Adipocyte (in vitro differentiated cells): Measurements from ENCODE around the gene UBE2I.

Source experiments
- DNase-seq: peaks from one replicate; pipeline ENCODE4 v3.0.0-alpha.2; 2015; ENCODE audit warnings: low read depth
- H3K27me3 ChIP-seq: replicated peaks from 2 replicates; pipeline ENCODE4 v1.7.0; 2013; ENCODE audit warnings: mild to moderate bottlenecking, low read length, moderate library complexity; ENCODE audit not compliant: control insufficient read depth, insufficient read depth
- H3K36me3 ChIP-seq: 2 replicates; pipeline ENCODE4 v1.7.0; 2013; ENCODE audit warnings: low read length, mild to moderate bottlenecking, moderate library complexity; ENCODE audit not compliant: control insufficient read depth, insufficient read depth, severe bottlenecking
- H3K4me1 ChIP-seq: 2 replicates; pipeline ENCODE4 v1.7.0; 2013; ENCODE audit warnings: mild to moderate bottlenecking, low read length, moderate library complexity; ENCODE audit not compliant: control insufficient read depth, insufficient read depth
- H3K4me3 ChIP-seq: 2 replicates; pipeline ENCODE4 v1.7.0; 2013; ENCODE audit warnings: mild to moderate bottlenecking, low read length, moderate library complexity
- H3K9ac ChIP-seq: 2 replicates; pipeline ENCODE4 v1.7.0; 2013; ENCODE audit warnings: mild to moderate bottlenecking, low read length, moderate library complexity
- H3K9me3 ChIP-seq: 2 replicates; pipeline ENCODE4 v1.7.0; 2013; ENCODE audit warnings: mild to moderate bottlenecking, low read length, moderate library complexity; ENCODE audit not compliant: control insufficient read depth

UBE2I gene

GRCh38 chr16:1343428-1344242 lies 34.2 kb downstream of the UBE2I start:
- no peak for DNase-seq
- H3K36me3 ChIP-seq: peaks cover 2% of the 10 kb centered on the region
- no peaks in the 10 kb centered on the region for H3K4me1 ChIP-seq
- H3K9ac ChIP-seq: no peak overlapping the region
- H3K27me3 ChIP-seq: peaks cover 12% of the 10 kb centered on the region
- H3K9me3 ChIP-seq: no peaks in the 10 kb centered on the region
- no peak overlapping the region for H3K4me3 ChIP-seq

- Histone ChIP-seq H3K27me3 (peaks cover 12% of the 10 kb centered on the region), H3K36me3 (peaks cover 10% of the 10 kb centered on the region), H3K4me1 (no peaks in the 10 kb centered on the region), H3K9ac (no peak overlapping the region), H3K4me3 (no peak overlapping the region), H3K9me3 (no peaks in the 10 kb centered on the region)
- DNase-seq: no peak
Observed at GRCh38 chr16:1344499-1344898, 35.1 kb downstream of the UBE2I start.

- H3K4me1 ChIP-seq: no peaks in the 10 kb centered on the region
- no peak overlapping the region for H3K9ac ChIP-seq
- DNase-seq: no peak
- H3K9me3 ChIP-seq: no peaks in the 10 kb centered on the region
- peaks cover 13% of the 10 kb centered on the region for H3K36me3 ChIP-seq
- no peak overlapping the region for H3K4me3 ChIP-seq
- H3K27me3 ChIP-seq: peaks cover 12% of the 10 kb centered on the region
Observed at GRCh38 chr16:1345087-1345486, 35.7 kb downstream of the UBE2I start.

- no peak for DNase-seq
- Histone ChIP-seq H3K9ac (no peak overlapping the region), H3K9me3 (no peaks in the 10 kb centered on the region), H3K4me1 (peaks cover 7% of the 10 kb centered on the region), H3K4me3 (no peak overlapping the region), H3K36me3 (peaks cover 13% of the 10 kb centered on the region), H3K27me3 (peaks cover 12% of the 10 kb centered on the region)
Observed at GRCh38 chr16:1345651-1346421, 36.4 kb downstream of the UBE2I start.

- H3K27me3 ChIP-seq: peaks cover 12% of the 10 kb centered on the region
- DNase-seq: peak; percentile 19
- H3K4me1 ChIP-seq: peaks cover 11% of the 10 kb centered on the region
- no peaks in the 10 kb centered on the region for H3K9me3 ChIP-seq
- no peak overlapping the region for H3K4me3 ChIP-seq
- peaks cover 13% of the 10 kb centered on the region for H3K36me3 ChIP-seq
- no peak overlapping the region for H3K9ac ChIP-seq
Observed at GRCh38 chr16:1346422-1347285, 37.2 kb downstream of the UBE2I start.

- Histone ChIP-seq H3K36me3 (peaks cover 13% of the 10 kb centered on the region), H3K9ac (no peak overlapping the region), H3K27me3 (peaks cover 5% of the 10 kb centered on the region), H3K9me3 (no peaks in the 10 kb centered on the region), H3K4me3 (no peak overlapping the region), H3K4me1 (peaks cover 11% of the 10 kb centered on the region)
- DNase-seq: no peak
Observed at GRCh38 chr16:1347286-1347855, 37.9 kb downstream of the UBE2I start.

- peaks cover 17% of the 10 kb centered on the region for H3K4me1 ChIP-seq
- peaks cover 3% of the 10 kb centered on the region for H3K27me3 ChIP-seq
- peaks cover 13% of the 10 kb centered on the region for H3K36me3 ChIP-seq
- no peak overlapping the region for H3K4me3 ChIP-seq
- DNase-seq: no peak
- H3K9ac ChIP-seq: no peak overlapping the region
- H3K9me3 ChIP-seq: no peaks in the 10 kb centered on the region
Observed at GRCh38 chr16:1347962-1348361, 38.5 kb downstream of the UBE2I start.

- no peaks in the 10 kb centered on the region for H3K9me3 ChIP-seq
- H3K9ac ChIP-seq: no peak overlapping the region
- peaks cover 13% of the 10 kb centered on the region for H3K36me3 ChIP-seq
- peaks cover 3% of the 10 kb centered on the region for H3K27me3 ChIP-seq
- no peak for DNase-seq
- H3K4me1 ChIP-seq: peaks cover 19% of the 10 kb centered on the region
- no peak overlapping the region for H3K4me3 ChIP-seq
Observed at GRCh38 chr16:1348441-1348840, 39.0 kb downstream of the UBE2I start.

- no peak overlapping the region for H3K4me3 ChIP-seq
- H3K9me3 ChIP-seq: no peaks in the 10 kb centered on the region
- H3K36me3 ChIP-seq: peaks cover 13% of the 10 kb centered on the region
Observed at GRCh38 chr16:1348926-1349325, 39.5 kb downstream of the UBE2I start.

GRCh38 chr16:1349351-1349750 lies 39.9 kb downstream of the UBE2I start:
- no peak for DNase-seq
- no peaks in the 10 kb centered on the region for H3K9me3 ChIP-seq
- H3K36me3 ChIP-seq: peaks cover 13% of the 10 kb centered on the region
- peaks cover 19% of the 10 kb centered on the region for H3K4me1 ChIP-seq
- no peaks in the 10 kb centered on the region for H3K27me3 ChIP-seq
- no peak overlapping the region for H3K4me3 ChIP-seq
- H3K9ac ChIP-seq: no peak overlapping the region

More at GRCh38 chr16:1348926-1349325, 39.5 kb downstream of the UBE2I start:
- no peak overlapping the region for H3K9ac ChIP-seq
- H3K27me3 ChIP-seq: peaks cover 3% of the 10 kb centered on the region
- DNase-seq: no peak
- H3K4me1 ChIP-seq: peaks cover 19% of the 10 kb centered on the region
